Stimulated activated CD4-positive, alpha-beta T cell treated with anti-CD3 and anti-CD28 coated beads, Interleukin-12 subunit alpha, Interleukin-12 subunit beta, amount 100 ng/mL, for 4 hours (primary cell): Measurements from ENCODE around the gene PADI2.

Experiments used
- DNase-seq: peaks from one replicate; pipeline ENCODE4 v3.0.0-alpha.2; 2020

Gene PADI2

GRCh38 chr1:17139637-17140036 lies 20.4 kb upstream of the PADI2 start:
- no peak for DNase-seq

- DNase-seq: no peak
Measured at GRCh38 chr1:17137441-17137840, 18.2 kb upstream of the PADI2 start.

GRCh38 chr1:17136936-17137335 lies 17.7 kb upstream of the PADI2 start:
- DNase-seq: no peak

GRCh38 chr1:17136145-17136544 lies 16.9 kb upstream of the PADI2 start:
- no peak for DNase-seq

GRCh38 chr1:17135530-17135929 lies 16.3 kb upstream of the PADI2 start:
- no peak for DNase-seq

GRCh38 chr1:17134724-17135123 lies 15.5 kb upstream of the PADI2 start:
- no peak for DNase-seq

- no peak for DNase-seq
Measured at GRCh38 chr1:17134034-17134433, 14.8 kb upstream of the PADI2 start.

- no peak for DNase-seq
Measured at GRCh38 chr1:17130138-17130635, 10.9 kb upstream of the PADI2 start.

GRCh38 chr1:17128361-17128760 lies 9.1 kb upstream of the PADI2 start:
- no peak for DNase-seq

GRCh38 chr1:17125756-17126237 lies 6.5 kb upstream of the PADI2 start:
- DNase-seq: peak; percentile 87

GRCh38 chr1:17123196-17124045 lies 4.2 kb upstream of the PADI2 start:
- DNase-seq: no peak

GRCh38 chr1:17122521-17123164 lies 3.4 kb upstream of the PADI2 start:
- DNase-seq: no peak

- DNase-seq: no peak
Measured at GRCh38 chr1:17121881-17122280, 2.6 kb upstream of the PADI2 start.

- DNase-seq: no peak
Measured at GRCh38 chr1:17120962-17121837, 1.9 kb upstream of the PADI2 start.

- DNase-seq: no peak
Measured at GRCh38 chr1:17120481-17120877, 1.2 kb upstream of the PADI2 start.

- DNase-seq: no peak
Measured at GRCh38 chr1:17119773-17120480, 676 bp upstream of the PADI2 start.

- no peak for DNase-seq
Measured at GRCh38 chr1:17118706-17119075, 560 bp downstream of the PADI2 start.

- DNase-seq: no peak
Measured at GRCh38 chr1:17118268-17118667, 983 bp downstream of the PADI2 start.

- no peak for DNase-seq
Measured at GRCh38 chr1:17117451-17118265, 1.6 kb downstream of the PADI2 start.

- no peak for DNase-seq
Measured at GRCh38 chr1:17116643-17117042, 2.6 kb downstream of the PADI2 start.

GRCh38 chr1:17113963-17114362 lies 5.3 kb downstream of the PADI2 start:
- DNase-seq: no peak
